WTC11 (cell line): ENCODE measurements around the gene SPINT2. TPM values are rescaled to one million over a fixed set of nuclear protein-coding genes. Genes with fewer than 3 reads are reported as not detected.

Experiments used
- ATAC-seq: fragments of 200-7000 bp; cut with Tn5 transposase; 2 replicates; pipeline ENCODE4 v1.10.0; 2021; ENCODE audit warnings: mild to moderate bottlenecking, moderate library complexity
- CTCF ChIA-PET: fragments of 300-600 bp; sonication (Branson Sonifier 250); formaldehyde crosslinking; loops from one replicate; lab custom pipeline; 2021; ENCODE audit warnings: antibody characterized with exemption; lab: Charles Lee
- POLR2A ChIA-PET: fragments of 350-600 bp; sonication (Branson Sonifier 250); formaldehyde crosslinking; loops from one replicate; lab custom pipeline; 2021; ENCODE audit warnings: antibody characterized with exemption; lab: Charles Lee
- DNase-seq: peaks from one replicate; pipeline ENCODE4 v3.0.0; 2021; ENCODE audit warnings: low spot score
- H3K27ac Mint-ChIP-seq: 2 replicates; pipeline ENCODE4 v1.8.0; 2021; ENCODE audit warnings: mixed read lengths
- H3K27me3 Mint-ChIP-seq: 2 replicates; pipeline ENCODE4 v1.8.0; 2021; ENCODE audit warnings: low read depth, mild to moderate bottlenecking, moderate library complexity, mixed read lengths
- H3K36me3 Mint-ChIP-seq: 2 replicates; pipeline ENCODE4 v1.8.0; 2021; ENCODE audit warnings: mixed read lengths
- H3K4me1 Mint-ChIP-seq: 2 replicates; pipeline ENCODE4 v1.8.0; 2022; ENCODE audit warnings: mixed read lengths
- H3K4me3 Mint-ChIP-seq: 2 replicates; pipeline ENCODE4 v1.8.0; 2021; ENCODE audit warnings: mild to moderate bottlenecking, moderate library complexity, mixed read lengths
- H3K9me3 Mint-ChIP-seq: 2 replicates; pipeline ENCODE4 v1.8.0; 2021; ENCODE audit warnings: mixed read lengths
- ARID4B ChIP-seq: sonication (generic); formaldehyde crosslinking; IDR thresholded peaks from 2 replicates; pipeline ENCODE4 v1.8.0; 2023; ENCODE audit warnings: missing genetic modification reagents, mild to moderate bottlenecking, borderline replicate concordance
- CDX4 ChIP-seq: fragments of 250-450 bp; sonication (Bioruptor Pico); IDR thresholded peaks from 2 replicates; pipeline ENCODE4 v1.9.0; 2021; ENCODE audit warnings: moderate library complexity, mild to moderate bottlenecking, inconsistent platforms, borderline replicate concordance
- ETV6 ChIP-seq: sonication (generic); formaldehyde crosslinking; IDR thresholded peaks from 2 replicates; pipeline ENCODE4 v1.8.1; 2022; ENCODE audit warnings: mild to moderate bottlenecking, missing genetic modification reagents
- NFYB ChIP-seq: sonication (generic); formaldehyde crosslinking; conservative IDR thresholded peaks from 2 replicates; pipeline ENCODE4 v1.8.0; 2022; ENCODE audit warnings: low read depth, missing genetic modification reagents
- NR1H2 ChIP-seq: sonication (generic); formaldehyde crosslinking; IDR thresholded peaks from 2 replicates; pipeline ENCODE4 v1.9.0; 2021; ENCODE audit warnings: mild to moderate bottlenecking, moderate library complexity, missing genetic modification reagents
- SMAD3 ChIP-seq: sonication (generic); formaldehyde crosslinking; IDR thresholded peaks from 2 replicates; pipeline ENCODE4 v1.8.0; 2022; ENCODE audit warnings: missing genetic modification reagents, mild to moderate bottlenecking, borderline replicate concordance
- SMAD4 ChIP-seq: sonication (generic); formaldehyde crosslinking; IDR thresholded peaks from 2 replicates; pipeline ENCODE4 v1.8.0; 2022; ENCODE audit warnings: mild to moderate bottlenecking, missing genetic modification reagents
- SOX15 ChIP-seq: fragments of 250-450 bp; sonication (Bioruptor Pico); IDR thresholded peaks from 2 replicates; pipeline ENCODE4 v1.9.0; 2021; ENCODE audit warnings: mild to moderate bottlenecking
- USF2 ChIP-seq: sonication (generic); formaldehyde crosslinking; IDR thresholded peaks from 2 replicates; pipeline ENCODE4 v1.8.1; 2023; ENCODE audit warnings: mild to moderate bottlenecking, missing genetic modification reagents, moderate library complexity
- total RNA-seq: library from RNA; stranded (reverse); gene quantifications from 3 replicates; pipeline ENCODE4 v1.2.3, GENCODE V29; 2021
- TF ChIP-seq, protein P1 (sequence below): sonication (generic); formaldehyde crosslinking; IDR thresholded peaks from 2 replicates; pipeline ENCODE4 v1.8.0; 2023; ENCODE audit warnings: mild to moderate bottlenecking, missing genetic modification reagents
- TF ChIP-seq, protein P2 (sequence below): fragments of 250-450 bp; sonication (Bioruptor Pico); conservative IDR thresholded peaks from 2 replicates; pipeline ENCODE4 v1.9.0; 2021; ENCODE audit warnings: mild to moderate bottlenecking
- TF ChIP-seq, protein P3 (sequence below): sonication (generic); formaldehyde crosslinking; IDR thresholded peaks from 2 replicates; pipeline ENCODE4 v1.8.0; 2022; ENCODE audit warnings: mild to moderate bottlenecking, missing genetic modification reagents
- TF ChIP-seq, protein P4 (sequence below): sonication (generic); formaldehyde crosslinking; conservative IDR thresholded peaks from 2 replicates; pipeline ENCODE4 v1.8.1; 2023; ENCODE audit warnings: mild to moderate bottlenecking, low read depth, missing genetic modification reagents, moderate library complexity

The SPINT2 gene
- total RNA-seq, 1 experiment from 2014 or later, result 335 TPM

- TF ChIP-seq, protein P1, sequence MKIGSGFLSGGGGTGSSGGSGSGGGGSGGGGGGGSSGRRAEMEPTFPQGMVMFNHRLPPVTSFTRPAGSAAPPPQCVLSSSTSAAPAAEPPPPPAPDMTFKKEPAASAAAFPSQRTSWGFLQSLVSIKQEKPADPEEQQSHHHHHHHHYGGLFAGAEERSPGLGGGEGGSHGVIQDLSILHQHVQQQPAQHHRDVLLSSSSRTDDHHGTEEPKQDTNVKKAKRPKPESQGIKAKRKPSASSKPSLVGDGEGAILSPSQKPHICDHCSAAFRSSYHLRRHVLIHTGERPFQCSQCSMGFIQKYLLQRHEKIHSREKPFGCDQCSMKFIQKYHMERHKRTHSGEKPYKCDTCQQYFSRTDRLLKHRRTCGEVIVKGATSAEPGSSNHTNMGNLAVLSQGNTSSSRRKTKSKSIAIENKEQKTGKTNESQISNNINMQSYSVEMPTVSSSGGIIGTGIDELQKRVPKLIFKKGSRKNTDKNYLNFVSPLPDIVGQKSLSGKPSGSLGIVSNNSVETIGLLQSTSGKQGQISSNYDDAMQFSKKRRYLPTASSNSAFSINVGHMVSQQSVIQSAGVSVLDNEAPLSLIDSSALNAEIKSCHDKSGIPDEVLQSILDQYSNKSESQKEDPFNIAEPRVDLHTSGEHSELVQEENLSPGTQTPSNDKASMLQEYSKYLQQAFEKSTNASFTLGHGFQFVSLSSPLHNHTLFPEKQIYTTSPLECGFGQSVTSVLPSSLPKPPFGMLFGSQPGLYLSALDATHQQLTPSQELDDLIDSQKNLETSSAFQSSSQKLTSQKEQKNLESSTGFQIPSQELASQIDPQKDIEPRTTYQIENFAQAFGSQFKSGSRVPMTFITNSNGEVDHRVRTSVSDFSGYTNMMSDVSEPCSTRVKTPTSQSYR, result no peak
These were observed 29.7 kb downstream of the SPINT2 start (continued) for GRCh38 chr19:38294090-38294489.

- Mint-ChIP-seq H3K27ac (no peak overlapping the region), H3K9me3 (peaks cover 7% of the 10 kb centered on the region; the same call in 1 of the 2 replicates), H3K27me3 (peaks cover 4% of the 10 kb centered on the region), H3K36me3 (no peaks in the 10 kb centered on the region), H3K4me3 (no peak overlapping the region), H3K4me1 (peaks cover 18% of the 10 kb centered on the region)
- CTCF ChIA-PET, result interaction anchor here (0.6 to 1.0 kb wide), 2 partner anchors 22 to 94 kb away, joined by 3 read pairs; no protein-coding TSS in a partner anchor
- DNase-seq (no peak), ATAC-seq (no peak)
- TF ChIP-seq, protein P2, sequence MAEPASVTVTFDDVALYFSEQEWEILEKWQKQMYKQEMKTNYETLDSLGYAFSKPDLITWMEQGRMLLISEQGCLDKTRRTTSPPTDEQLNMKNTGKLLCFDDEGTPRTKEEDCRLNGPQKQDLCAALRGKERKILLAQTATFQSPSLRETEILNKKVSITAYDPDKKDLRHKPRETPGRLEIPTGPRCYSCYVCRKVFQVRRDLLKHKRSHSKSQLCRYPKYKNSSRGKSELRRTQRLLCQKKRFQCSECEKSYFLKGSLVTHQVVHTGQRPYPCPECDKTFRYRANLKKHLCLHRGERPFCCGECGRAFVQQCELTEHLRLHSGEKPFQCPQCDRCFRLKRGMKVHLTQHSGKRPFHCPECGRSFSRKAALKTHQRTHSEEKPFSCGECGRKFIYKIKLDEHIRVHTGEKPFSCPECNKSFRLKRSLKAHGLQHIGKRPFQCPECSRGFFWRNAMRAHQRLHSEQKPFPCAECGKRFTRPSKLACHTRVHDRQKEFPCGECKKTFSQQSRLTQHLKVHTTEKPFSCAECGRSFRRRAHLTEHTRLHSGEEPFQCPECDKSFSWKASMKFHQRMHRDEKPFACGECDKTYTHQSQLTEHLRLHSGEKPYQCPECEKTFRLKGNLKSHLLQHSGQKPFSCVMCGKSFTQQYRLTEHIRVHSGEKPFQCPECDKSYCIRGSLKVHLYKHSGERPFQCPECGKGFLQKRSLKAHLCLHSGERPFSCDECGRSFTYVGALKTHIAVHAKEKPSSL (CRISPR knock-in tag), result no peak
- no peak for TF ChIP-seq SMAD3 (CRISPR knock-in tag)
- TF ChIP-seq, protein P3, sequence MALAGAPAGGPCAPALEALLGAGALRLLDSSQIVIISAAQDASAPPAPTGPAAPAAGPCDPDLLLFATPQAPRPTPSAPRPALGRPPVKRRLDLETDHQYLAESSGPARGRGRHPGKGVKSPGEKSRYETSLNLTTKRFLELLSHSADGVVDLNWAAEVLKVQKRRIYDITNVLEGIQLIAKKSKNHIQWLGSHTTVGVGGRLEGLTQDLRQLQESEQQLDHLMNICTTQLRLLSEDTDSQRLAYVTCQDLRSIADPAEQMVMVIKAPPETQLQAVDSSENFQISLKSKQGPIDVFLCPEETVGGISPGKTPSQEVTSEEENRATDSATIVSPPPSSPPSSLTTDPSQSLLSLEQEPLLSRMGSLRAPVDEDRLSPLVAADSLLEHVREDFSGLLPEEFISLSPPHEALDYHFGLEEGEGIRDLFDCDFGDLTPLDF (CRISPR knock-in tag), result no peak
- TF ChIP-seq ARID4B (CRISPR knock-in tag), result no peak
- no peak for TF ChIP-seq ETV6 (CRISPR knock-in tag)
- TF ChIP-seq SMAD4 (CRISPR knock-in tag), result no peak
- TF ChIP-seq CDX4 (CRISPR knock-in tag), result no peak
- no peak for TF ChIP-seq NFYB (CRISPR knock-in tag)
- TF ChIP-seq, protein P4, sequence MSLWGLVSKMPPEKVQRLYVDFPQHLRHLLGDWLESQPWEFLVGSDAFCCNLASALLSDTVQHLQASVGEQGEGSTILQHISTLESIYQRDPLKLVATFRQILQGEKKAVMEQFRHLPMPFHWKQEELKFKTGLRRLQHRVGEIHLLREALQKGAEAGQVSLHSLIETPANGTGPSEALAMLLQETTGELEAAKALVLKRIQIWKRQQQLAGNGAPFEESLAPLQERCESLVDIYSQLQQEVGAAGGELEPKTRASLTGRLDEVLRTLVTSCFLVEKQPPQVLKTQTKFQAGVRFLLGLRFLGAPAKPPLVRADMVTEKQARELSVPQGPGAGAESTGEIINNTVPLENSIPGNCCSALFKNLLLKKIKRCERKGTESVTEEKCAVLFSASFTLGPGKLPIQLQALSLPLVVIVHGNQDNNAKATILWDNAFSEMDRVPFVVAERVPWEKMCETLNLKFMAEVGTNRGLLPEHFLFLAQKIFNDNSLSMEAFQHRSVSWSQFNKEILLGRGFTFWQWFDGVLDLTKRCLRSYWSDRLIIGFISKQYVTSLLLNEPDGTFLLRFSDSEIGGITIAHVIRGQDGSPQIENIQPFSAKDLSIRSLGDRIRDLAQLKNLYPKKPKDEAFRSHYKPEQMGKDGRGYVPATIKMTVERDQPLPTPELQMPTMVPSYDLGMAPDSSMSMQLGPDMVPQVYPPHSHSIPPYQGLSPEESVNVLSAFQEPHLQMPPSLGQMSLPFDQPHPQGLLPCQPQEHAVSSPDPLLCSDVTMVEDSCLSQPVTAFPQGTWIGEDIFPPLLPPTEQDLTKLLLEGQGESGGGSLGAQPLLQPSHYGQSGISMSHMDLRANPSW (CRISPR knock-in tag), result no peak
- TF ChIP-seq, protein P1, result no peak
- TF ChIP-seq USF2 (CRISPR knock-in tag), result no peak
- TF ChIP-seq NR1H2 (CRISPR knock-in tag), result no peak
- no peak for TF ChIP-seq SOX15 (CRISPR knock-in tag)
- POLR2A ChIA-PET, result no interaction called here
These were observed 34.7 kb downstream of the SPINT2 start for GRCh38 chr19:38298821-38299680.
